Fibroblast of skin of abdomen (primary cell): ENCODE results near the gene SPACA1.

Experiments used
- DNase-seq: peaks from one replicate; pipeline ENCODE4 v3.0.0-alpha.2; 2013

The SPACA1 gene

GRCh38 chr6:88105741-88106340 is 58.2 kb downstream of the SPACA1 start:
- DNase-seq: no peak

GRCh38 chr6:88107241-88107640 is 59.6 kb downstream of the SPACA1 start:
- DNase-seq: no peak

- DNase-seq: no peak
Observed at GRCh38 chr6:88111991-88112390, 64.3 kb downstream of the SPACA1 start.

- DNase-seq: no peak
Observed at GRCh38 chr6:88114838-88115237, 67.2 kb downstream of the SPACA1 start.

GRCh38 chr6:88115307-88115706 is 67.7 kb downstream of the SPACA1 start:
- DNase-seq: no peak

GRCh38 chr6:88116276-88116675 is 68.6 kb downstream of the SPACA1 start:
- DNase-seq: no peak
